HTERT RPE-1 (cell line): ENCODE data around the gene PPIE.

ENCODE experiments used
- in situ Hi-C: fragments of 300-500 bp; cut with MboI; formaldehyde crosslinking; loops from 4 replicates; pipeline ENCODE4 v1.14.3; 2020; ENCODE audit warnings: low sequenced_read_pairs

PPIE gene

DNA sequence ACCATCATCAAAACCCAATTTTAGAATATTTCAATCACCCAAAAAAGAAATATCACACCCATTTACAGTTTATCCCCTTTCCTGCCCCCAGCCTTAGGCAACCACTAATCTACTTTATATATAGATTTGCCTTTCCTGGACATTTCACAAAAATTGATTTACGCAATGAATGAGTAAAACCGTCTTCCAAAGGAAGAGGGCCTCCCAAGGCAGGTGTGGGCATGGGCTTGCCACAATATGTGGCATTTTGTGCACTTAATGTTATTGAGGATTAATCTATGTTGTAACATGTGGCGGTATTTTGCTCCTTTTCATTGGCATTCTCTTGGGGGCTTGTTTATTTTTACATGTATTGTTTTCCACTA, 61.8 kb downstream of the PPIE start:
- in situ Hi-C loops, result no loop called here

- in situ Hi-C loops, result no loop called here
Observed at GRCh38 chr1:39802496-39803260, 64.0 kb downstream of the PPIE start.

DNA sequence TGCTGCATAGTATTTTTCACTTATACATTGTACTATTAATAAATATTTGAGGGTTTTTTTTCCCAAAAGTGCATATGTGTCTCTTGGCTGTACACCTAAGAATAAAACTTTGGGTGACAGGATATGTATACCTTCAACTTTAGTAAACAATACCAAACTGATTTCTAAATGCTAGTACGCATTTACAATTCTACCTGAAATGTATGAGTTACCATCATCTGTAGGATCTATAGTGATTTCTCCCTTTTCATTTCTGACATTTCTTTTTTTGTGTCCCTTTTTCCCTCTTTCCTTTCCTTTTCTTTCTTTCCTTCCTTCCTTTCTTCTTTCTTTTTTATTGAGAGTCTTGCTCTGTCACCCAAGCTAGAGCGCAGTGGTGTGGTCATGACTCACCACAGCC, 66.7 kb downstream of the PPIE start:
- in situ Hi-C loops, result no loop called here

- in situ Hi-C loops, result no loop called here
Observed at GRCh38 chr1:39808784-39809517, 70.3 kb downstream of the PPIE start.

DNA sequence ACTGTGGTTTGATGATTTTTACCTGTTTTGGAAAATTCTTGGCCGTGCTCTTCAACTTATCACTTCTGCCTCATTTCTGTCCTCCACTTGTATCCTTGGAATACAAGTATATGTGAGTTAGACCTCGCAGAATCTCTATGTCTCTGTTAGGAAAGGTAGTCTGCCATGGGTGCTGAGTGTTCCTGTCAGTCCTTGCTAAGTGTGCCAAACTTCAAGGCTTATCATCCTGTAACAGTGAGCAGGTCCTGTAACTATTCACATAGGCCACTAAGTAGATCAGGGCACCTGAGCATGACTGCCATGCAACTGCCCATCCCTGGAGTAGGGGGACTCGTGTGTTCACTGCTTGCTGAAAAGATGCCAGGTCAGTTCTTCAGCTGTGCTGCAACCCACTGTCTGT, 74.2 kb downstream of the PPIE start:
- in situ Hi-C loops, result no loop called here
